GM18517 (cell line): Measurements from ENCODE around the gene U2AF2.

Experiments
- ATAC-seq: cut with Tn5 transposase; IDR thresholded peaks from one replicate; pipeline ENCODE4 v1.9.1; 2021; ENCODE audit warnings: mild to moderate bottlenecking, moderate library complexity; ENCODE audit not compliant: unreplicated experiment

U2AF2 gene

DNA sequence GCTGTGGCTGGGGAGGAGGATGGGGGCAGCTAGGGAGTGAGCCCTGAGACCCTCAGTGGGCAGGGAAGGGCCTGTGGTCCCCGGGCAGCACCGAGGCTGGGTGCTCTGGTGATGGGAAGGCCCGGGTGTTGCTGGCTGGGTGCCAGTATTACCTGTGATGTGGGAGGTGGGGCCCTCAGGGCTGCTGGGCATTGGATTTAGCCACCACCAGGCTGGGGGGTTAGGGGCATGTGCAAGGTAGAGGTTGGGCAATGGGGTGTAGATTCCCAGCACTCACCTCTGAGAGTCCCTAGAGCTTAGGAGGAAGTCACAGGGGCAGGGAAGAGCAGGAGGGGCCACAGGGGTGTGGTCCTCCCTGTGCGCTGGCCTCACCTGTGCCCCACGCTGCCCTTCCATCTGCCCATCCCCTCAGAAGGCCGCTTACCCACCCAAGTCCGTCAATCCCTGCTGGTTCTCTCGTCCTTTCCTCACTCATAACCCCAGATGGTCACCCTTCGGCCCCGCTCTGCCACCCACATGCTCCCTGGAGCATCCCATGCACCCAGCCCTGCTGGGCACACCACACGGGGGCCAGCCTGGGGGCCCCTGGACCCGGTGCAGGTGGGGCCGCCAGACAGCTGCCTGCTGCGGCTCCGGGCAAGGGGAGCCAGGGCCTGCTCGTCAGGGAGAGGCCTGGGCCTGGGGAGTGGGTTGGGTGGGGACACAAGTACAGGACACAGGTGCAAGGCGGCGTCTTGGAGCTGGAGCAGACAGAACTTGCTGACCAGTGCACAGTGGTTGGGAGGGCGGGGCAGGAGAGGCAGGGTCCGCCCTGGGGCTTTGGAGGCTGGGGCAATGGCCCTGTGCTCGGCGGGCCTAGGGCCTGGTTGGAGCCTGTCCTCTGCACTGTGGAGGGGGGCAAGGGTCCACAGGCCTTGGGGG, 32.7 kb downstream of the U2AF2 start:
- no peak for ATAC-seq

DNA sequence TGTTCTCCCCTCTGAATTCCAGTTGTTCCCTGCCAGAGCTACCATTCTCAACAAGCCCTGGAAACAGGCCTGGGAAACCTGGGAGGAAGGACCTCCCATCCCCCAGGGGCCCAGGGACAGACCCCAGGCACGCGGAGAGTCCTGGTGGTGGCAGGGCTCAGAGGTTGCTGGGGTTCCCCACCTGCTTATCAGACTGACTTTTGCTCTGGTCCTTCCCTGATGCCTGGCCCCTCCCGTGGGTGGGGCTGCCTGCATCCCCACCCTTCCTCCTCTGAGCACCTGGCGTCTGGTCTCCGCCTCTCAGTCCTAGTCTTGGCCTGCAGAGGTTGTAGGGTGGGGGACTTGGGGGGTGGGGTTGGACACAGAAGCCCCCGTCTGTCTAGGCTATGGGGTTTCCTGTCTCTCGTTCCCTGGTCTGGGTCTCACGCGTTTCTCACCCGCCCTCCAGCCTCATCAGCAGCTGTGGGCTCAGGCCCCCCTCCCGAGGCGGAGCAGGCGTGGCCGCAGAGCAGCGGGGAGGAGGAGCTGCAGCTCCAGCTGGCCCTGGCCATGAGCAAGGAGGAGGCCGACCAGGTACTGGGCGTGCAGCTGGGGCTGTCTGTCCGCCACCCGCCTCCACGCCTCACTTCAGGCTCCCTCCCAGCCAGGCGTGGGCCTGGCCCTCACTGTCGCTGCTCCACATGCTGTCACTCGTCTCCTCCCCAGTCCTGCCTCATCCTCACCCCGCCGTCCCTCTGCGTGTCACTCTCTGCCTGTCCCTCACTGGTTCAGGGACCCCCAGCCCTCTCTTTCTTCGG, 33.8 kb downstream of the U2AF2 start:
- no peak for ATAC-seq

DNA sequence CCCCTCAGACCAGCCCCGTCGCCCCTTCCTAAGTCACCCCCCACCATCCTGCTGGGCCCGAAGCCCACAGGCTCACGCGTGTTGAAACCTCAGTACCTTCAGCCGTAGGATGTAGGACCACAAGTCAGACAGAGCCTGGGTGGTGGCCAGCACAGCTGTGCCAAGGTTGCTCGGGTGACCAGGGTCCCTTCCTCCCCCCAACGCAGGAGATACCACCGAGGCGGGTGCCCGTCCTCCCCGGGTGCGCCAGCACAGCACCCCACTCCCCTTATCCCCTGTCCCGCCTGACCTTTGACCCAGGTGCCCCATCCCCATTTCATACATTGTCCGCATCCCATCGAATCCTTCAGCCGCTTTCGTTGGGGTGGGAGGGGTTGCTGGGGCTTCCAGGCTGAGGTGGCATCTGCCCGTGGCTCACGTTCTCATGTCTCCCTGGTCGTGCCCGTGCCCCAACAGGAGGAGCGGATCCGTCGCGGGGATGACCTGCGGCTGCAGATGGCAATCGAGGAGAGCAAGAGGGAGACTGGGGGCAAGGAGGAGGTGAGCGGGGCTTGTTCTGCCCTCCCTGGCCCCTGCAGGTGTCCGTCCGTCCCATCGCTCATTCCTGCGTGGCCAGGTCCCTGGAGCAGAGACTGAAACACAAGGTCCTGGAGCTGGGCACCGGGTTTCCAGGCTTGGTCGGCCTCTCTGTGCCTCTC, 34.7 kb downstream of the U2AF2 start:
- no peak for ATAC-seq

DNA sequence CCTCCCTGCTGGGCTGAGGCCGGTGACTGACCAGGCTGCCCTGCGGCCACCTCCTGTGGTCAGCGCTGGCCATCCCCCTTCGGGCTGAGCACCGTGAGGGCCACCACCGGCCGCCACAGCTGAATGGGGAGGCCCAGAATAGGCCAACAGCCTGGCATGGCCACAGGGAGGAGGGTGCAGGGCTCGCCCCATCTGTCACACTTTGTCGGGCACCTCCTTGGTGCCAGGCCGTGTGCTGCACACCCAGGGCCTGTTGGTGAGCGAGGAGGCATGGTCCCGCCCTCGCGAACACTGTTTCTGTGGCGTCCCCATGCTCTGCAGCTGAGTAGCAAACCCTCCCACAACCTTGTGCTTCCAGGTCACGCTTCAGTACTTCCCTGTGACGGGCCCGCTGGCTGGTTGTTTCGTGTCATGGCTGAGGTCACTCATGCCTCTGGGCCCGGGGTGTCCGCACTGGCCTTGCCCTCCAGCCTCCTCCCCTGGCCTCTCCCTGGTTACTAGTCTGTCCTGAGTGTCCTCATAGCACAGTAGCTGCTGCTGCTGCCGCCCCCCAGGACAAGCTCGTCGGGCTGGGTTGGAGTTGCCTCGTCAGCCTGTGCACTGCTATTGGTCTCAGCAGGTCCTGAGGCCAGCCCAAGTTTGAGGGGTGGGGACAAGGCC, 35.4 kb downstream of the U2AF2 start:
- ATAC-seq = no peak

DNA sequence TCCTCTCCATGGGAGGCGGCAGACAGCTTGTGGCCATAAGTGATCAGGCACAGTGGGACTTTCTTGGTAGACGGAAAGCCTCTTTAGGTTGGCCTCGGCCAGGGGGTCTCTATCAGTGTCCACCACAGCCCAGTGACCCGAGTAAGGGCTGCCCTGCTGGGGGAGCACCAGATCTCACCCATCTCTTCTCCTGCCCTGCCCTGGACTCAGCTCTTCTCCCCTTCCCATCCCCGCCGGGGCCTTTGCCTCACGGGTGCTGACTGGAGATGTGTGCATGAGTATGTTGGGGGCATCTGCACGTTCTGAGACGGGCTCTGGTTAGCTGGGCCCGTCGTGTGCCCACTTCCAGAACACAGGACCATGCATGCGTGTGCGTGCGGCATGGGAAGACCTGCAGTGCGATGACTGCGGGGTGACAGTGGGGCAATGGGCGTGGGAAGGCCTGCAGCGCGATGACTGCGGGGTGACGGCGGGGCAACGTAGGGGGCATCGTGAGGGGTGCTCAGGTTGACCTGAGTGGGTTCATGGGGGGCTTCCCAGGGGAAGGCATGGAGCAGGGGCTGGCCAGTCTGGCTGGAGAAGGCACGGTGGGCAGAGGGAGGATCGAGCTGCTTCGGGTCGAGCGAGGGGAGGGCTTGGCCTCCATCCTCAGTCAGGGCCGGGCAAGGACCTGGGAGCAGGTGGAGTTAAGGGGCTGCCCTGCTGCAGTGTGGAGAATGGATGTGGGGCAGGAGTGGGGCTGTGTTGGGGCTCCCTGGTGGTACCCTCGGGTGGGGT, 36.1 kb downstream of the U2AF2 start:
- no peak for ATAC-seq

DNA sequence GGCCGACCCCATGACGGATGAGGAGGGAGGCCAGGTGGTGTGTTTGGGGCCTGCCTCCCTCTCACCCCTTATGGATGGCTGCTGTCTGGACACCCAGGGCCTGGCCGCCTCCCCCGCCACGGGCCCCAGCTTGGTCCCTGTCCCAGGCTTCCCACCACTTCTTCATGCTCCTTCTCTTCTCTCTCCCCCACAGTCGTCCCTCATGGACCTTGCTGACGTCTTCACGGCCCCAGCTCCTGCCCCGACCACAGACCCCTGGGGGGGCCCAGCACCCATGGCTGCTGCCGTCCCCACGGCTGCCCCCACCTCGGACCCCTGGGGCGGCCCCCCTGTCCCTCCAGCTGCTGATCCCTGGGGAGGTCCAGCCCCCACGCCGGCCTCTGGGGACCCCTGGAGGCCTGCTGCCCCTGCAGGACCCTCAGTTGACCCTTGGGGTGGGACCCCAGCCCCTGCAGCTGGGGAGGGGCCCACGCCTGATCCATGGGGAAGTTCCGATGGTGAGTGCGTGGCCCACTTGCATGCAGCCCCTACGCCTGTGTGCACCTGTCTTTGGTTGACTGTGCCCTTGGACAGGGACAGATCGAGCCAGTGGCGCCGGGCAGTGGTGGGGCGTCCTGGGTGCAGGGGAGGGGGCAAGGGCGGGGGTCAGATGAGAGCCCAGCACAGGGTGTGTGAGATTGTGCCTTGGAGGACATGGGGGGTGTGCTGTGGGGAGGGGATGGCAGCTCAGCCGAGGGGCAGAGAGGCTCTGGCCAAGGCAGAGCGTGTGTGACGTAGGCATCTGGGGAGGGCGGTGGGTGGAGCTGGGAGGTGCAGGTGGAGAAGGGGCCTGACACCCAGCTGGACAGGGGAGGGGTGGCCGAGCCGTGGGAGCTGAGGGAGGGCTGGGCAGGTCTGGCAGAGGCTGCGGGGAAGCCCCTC, 37.0 kb downstream of the U2AF2 start:
- no peak for ATAC-seq

DNA sequence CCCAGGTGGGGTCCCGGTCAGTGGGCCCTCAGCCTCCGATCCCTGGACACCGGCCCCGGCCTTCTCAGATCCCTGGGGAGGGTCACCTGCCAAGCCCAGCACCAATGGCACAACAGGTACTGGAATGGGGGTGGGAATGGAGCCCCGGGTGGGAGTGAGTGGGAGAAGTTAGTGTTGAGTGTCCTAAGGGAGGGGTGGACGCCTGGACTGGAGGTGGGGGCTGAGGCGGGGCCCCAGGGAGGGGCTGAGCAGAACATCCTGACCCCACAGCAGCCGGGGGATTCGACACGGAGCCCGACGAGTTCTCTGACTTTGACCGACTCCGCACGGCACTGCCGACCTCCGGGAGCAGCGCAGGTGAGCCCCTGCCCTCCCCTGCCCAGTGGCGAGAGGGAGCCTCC, 37.8 kb downstream of the U2AF2 start:
- ATAC-seq = no peak

DNA sequence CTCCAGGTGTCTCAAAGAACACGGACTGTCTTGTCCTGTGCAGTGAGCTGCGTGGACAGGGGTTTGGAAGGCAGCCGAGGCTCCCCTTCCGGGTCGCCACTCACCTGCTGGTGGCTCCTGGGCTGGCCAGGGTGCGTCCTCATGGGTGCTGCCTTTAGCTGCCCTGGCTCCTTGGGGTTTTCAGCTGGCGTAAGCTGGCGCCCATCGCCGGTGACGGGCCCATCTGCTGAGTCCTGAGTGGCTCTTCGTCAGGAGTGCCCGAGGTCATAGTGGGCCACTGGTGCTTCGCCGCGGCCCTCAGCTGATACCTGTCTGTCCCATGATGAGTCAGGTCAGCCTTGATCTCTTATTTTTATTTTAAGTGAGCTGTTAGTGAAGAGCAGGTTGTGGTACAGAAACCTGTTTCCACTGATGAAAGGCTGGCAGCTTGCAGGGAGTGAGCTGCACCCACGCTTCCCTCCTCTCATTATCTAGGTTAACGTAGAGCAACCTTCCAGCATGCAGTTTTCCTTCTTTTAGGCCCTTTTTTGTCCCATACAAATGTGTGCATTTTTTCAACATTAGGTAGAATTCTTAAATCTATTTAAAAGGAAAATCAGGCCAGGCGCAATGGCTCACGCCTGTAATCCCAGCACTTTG, 38.6 kb downstream of the U2AF2 start:
- ATAC-seq = no peak

DNA sequence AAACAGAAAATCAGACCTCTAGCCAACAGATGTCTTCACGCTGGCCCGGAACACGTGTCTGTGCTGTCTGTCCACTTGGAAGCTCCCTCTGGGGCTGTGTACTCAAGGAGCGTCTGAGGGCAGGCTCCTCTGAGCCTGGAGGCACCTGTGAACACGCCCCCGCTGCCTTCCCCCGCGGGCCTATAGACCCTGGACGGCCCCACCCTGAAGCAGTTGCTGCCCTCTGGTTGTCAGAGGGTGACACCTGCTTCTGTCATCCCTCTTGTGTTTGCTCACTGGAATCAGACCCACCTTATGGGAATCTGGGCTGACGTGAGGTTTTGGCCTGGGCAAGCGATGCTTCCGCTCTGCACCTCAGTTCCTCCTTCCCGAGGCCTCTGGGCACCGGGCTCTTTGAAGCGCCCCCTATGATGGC, 39.4 kb downstream of the U2AF2 start:
- ATAC-seq = no peak

DNA sequence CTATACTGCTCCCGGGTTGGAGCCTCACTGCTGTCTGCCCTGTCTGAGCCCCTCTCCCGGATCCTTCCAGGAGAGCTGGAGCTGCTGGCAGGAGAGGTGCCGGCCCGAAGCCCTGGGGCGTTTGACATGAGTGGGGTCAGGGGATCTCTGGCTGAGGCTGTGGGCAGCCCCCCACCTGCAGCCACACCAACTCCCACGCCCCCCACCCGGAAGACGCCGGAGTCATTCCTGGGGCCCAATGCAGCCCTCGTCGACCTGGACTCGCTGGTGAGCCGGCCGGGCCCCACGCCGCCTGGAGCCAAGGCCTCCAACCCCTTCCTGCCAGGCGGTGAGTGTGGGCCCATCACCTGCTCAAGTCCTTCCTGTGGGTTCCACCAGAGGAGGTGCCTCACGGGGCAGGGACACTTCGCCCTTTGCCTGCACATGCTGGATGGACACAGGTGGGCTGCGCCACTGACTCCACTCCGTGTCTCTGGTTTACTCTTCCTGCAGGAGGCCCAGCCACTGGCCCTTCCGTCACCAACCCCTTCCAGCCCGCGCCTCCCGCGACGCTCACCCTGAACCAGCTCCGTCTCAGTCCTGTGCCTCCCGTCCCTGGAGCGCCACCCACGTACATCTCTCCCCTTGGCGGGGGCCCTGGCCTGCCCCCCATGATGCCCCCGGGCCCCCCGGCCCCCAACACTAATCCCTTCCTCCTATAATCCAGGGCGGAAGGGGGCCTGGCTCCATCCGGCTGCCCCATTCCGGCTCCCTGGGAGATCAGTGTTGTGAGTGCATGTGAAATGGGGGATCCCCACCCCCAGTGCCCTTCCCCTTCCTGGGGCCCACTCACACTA, 40.0 kb downstream of the U2AF2 start:
- ATAC-seq = no peak

DNA sequence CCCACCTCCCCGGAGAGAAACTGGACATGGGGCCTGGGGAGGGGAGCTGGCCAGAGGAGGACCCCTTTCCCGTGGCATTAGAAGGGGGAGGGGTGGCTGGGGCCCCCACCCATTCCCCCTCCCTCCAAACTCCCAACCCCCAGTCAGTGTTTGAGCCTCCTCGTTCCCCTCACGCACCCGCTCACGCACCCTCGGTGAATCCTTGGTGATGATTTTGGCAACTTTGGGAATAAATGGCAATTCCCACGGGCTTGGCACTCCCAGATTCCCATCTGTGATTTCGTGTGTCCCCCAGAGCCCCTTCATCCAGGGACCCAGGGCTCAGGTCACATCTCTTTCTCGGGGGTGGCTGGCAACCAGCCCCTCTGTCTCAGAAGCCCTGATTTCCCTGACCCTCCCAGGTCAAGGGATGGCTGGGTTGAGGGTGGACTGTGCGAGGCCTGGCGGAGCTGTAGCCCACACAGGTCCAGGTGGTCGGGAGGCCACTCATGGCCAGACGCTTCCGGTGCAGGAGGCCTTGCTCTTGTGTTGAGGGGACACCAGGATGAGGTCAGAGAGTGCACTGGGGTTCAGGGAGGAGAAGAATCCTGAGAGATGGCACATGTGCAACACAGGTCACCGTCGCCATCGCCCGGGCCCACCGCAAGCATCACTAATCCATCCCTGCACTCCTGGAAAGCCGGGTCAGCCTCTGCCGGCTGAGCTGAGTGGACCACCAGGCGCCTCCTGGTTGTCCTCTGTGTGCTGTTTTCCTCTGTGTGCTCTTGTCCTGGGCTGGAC, 40.9 kb downstream of the U2AF2 start:
- no peak for ATAC-seq

DNA sequence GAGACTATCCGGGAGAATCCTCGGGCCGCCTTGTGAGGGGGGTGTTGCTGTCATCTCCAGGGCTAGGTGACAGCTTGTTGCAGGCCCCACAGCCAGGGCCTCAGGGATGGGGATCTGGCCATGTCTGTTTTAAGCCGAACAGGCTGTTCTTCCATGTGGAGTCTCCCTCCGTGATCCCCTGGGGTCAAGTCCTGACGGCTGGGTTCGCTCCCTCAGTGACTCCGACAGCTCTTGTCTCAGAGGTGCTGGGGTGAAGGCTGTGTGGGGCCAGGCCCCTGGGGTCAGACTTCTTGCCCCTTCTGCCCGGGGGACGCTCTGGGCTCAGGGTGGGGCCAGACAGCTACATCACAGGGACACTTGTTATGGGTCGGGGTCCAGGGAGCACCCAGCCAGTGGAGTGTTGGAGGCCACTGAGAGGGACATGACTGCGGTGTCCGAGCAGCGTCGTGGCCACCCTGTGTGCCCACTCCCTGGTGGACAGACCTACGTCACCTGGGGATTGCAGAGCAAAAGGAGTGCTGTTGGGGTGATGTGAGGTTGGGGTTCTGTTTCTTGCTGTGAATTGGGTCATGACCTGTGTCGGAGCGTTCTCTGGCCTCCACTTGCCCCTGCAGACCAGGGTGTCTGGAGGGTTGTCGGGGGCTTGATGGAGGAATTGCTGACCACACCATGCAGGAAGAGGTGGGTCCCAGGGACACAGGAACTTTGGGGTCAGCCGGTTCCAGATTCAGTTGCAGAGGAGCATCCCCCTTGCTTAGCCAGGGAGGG, 41.6 kb downstream of the U2AF2 start:
- ATAC-seq = no peak

DNA sequence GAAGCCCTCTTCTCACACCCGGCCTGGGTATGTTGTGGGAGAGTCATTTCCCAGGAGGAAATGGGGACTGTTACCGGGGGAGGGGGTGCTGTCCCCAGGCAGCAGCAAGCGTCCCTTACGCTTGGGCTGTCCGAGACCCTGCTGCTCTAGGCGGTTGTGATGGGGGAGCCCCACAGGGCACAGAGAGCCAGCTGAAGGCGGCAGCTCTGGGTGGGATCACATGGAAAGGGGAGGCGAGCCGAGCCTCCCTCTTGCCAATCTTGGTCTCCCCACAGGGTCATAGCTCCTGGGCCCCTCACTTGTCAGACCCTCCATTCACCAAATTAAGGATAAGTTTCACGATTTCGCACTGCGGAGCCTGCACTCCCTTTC, 42.2 kb downstream of the U2AF2 start:
- ATAC-seq = no peak

DNA sequence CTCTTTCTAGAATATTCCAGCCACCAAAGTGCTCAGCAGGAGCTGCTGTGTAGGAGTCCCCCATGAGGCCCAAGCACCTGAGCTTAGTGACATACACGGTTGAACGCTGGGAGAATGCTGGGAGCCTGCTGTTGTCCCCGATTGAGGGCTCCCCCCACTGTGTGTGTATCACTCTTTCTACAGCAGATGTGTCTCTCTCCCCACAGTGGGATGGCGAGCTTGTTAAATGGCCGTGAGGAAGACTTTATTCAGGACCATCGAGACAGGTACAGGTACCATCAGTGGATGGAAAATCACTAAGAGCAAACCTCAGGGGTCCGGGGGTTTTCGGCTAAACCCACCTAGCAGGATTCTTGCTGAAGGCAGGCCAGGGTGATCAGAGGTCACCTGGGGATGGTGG, 42.9 kb downstream of the U2AF2 start:
- no peak for ATAC-seq

DNA sequence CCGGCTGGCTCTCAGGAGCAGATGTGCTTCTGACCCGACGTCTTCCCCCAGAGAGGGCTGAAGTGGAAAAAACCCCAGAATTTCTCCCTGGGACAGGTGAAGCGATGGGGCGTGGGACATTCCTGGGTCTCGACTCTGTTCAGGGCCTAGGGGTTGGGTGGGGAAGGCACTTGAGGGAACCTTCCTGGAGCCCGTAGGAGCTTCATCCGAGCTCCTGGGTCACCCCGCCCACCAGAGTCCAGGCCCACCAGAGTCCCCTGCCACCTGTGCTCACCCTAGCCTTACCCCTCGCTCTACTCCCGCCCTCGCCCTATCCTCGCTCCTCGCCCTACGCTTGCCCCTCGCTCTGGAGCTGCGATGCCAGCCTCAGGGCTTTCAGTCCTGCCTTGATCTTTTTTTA, 43.4 kb downstream of the U2AF2 start:
- no peak for ATAC-seq

DNA sequence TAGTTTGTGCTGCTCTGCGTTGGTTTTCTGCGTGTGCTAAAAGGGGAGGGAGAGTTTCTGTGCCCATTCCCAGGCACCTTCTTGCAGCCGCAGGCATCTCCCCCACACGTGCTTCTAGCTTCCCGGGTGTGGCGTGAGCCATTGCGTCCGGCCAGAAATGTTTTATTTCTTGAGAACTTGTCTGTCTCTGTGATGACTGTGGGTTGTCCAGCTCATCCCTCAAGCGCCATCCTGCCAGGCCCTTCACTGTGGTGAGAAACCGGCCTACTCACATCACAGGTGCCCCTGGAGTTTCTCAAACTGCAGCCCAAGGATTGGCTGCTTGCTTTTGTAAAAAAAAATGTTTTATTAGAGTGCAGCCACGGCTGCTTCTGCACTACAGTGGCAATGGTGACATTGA, 44.4 kb downstream of the U2AF2 start:
- ATAC-seq = no peak
